Hepatic stellate cell (primary cell): ENCODE results near the gene RABL2A.
"Not testable (repeated sequence)": the region's sequence is repeated elsewhere in the genome, so short reads cannot be mapped to it uniquely, and the experiment has no call there.

ENCODE experiments used
- DNase-seq: peaks from one replicate; pipeline ENCODE4 v3.0.0; 2011; ENCODE audit warnings: low spot score

The RABL2A gene

DNA sequence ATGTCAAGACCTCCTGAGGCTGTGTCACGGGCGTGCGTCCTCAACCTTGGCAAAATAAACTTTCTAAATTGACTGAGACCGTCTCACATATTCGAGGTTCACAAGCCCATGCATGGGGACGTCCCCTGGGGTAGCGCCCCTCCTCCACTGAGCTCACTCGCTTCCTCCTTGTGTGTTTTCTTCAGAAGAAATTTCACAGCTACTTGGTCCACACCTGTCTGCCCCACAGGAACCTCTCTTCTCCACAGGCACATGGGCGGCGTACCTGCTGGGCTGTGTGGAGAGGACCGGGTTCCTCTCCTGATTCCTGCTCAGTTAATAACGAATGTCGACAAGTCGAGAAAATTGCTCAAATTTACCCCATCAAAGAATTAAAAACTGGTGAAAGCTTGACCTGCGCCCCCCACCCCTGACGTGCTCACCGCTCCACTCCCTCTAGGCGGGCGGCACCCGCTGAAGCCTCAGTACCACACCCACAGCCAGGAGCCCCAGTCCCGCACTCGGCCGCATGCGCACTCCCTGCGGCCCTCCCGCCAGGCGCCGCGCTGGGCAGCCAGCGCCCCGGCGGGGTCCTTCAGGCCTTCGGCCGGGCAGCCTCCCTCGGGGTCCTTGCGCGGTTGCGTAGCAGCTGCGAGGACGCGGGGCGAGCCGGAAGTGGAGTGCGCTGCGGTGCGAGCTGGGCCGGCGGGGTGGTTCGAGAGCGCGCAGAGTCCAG lies at the start of gene RABL2A:
RABL2A (plus strand) TSS at position 651 of the 715 bp plus-strand sequence. CDS start 1,341 bp downstream, outside the sequence.
- peak; percentile 75 for DNase-seq

DNA sequence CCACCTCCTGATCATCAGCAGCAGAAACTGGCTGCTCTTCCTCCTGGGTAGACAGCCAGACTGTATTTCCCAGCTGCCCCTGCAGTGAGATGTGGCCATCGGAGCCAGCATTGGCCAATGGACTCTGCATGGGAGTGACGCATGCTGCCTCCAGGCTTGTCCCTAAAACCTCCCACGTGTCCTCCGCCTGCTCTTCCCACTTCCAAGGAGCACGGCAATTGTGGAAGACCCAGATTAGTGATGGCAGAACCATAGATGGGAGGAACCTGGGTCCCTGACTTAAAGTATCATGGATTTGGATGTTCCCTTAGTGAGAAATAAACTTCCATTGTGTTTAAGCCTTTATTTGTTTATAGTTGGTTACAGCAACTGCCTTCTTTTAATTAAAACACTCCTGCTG lies 48.6 kb upstream of the RABL2A start:
- DNase-seq, result not testable (repeated sequence)

DNA sequence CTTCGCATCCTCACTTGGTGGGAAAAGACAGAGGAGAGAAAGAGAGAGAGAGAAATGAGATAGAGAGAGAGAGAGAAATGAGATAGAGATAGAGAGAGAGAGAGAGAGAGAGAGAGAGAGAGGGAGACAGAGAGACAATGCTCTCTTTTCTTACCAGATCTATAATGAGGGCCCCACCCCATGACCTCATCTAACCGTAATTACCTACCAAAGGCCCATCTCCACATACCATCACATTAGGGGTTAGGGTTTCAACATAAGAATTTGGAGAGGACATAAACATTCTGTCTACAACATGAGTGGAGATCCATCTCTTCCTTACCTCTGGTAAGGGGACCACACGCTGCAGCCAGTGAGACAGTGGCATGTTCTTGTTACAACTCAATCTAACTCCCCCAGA lies 44.6 kb upstream of the RABL2A start:
- not testable (repeated sequence) for DNase-seq

DNA sequence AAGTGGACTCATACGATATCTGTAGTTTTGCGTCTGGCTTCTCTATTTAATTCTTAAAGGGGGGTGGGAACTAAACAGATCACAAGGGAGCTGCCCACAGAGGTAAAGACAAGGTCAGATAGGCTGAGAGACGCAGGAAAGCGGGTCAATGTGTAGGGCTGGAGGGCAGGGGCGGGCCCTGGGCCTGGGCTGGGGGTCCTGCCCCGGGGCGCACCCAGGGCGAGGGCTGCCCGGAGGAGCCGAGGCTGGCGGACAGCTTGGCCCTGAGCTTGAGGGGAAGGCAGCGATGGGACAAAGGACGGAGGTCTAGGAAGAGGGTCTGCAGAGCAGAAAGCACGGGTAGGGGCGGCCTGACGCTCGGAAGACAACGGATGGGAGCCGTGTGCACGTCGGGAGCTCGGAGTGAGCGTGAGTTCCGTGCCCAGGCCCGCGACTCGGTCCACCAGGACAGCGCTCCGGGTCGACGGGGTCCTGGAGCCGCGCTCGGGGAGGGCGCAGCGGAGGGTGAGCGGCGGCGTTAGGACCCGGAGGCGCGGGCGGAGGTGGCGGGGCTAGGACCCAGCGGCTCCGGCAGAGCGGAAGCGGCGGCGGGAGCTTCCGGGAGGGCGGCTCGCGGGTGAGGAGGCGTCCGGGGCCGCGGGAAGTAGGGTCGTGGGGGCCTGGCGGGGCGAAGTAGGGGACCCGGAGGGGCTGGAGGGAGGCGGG lies 43.4 kb upstream of the RABL2A start:
- peak; percentile 56 for DNase-seq

DNA sequence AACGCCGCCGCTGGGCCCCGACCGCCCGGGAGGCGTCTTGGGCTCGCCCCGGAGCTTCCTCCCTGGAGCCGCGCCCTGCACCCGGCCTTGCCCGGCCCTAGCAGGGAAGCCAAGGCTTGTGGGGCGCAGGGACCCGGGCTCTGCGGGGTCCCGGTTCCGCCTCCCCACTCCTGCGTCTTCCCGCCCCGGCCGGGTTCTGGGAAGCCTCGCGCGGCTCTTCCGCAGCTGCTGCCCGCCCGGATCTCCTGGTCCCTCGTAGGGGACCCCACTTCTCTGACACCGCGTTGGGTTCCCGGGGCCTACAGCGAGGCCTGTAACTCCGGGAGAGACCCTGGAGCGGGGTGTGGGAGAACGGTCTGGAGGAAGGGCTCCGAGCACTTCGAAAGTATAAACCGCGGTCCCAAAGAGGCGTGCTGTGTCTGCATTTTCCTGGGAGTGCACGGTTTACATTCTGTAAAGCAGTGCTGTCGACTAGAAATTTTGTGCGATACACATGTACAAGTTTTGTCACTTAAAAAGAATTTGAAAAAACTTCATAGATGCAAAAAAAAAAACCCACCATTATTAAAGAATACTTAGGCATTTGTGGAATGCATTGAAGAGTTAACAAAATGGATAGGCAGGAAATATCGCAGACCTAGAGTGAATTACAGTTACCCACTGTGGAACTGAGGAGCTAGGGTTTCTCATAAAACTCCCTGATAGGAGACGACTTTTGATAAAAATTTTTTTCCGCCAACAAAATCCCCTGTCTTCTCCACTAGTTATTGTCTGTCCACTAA lies 42.6 kb upstream of the RABL2A start:
- DNase-seq, result peak; percentile 4

DNA sequence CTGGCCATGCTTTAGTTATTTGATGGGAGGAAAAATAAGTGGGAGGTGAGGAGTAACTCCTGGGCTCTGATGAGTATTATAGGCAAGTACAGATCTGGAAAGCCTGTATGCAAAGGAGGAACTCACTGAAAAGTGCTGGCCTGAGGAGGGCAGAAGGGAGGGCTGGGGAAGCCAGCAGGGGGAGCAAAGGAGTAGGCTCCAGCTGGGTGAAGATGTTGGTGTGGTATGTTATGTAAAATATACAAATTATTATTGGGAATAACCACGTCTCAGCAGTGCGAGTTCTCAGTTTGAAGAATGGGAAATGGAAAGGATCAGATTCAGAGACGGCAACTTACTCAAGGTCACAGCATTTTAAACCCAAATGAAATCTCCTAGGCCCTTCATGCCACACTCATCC lies 39.9 kb upstream of the RABL2A start:
- DNase-seq, result peak; percentile 40

DNA sequence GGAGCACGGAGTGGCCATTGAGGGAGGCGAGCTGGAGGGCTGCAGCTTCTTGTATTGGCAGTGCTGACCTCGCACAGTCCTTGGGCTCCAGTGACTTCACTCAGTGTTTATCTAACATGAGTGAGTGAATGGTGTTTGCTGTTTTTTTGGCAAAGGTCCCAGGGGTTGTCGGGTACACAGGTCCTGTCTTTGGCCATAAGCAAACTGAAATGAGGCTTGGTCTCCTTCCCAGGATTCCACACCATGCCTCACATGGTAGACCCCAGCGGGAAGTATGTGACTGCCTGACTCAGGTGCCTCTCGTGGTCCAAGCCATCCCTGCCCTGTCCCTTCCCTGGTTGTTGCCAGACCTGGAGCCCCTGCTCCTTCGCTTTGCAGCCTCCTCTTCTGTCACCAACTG lies 37.5 kb upstream of the RABL2A start:
- not testable (repeated sequence) for DNase-seq

DNA sequence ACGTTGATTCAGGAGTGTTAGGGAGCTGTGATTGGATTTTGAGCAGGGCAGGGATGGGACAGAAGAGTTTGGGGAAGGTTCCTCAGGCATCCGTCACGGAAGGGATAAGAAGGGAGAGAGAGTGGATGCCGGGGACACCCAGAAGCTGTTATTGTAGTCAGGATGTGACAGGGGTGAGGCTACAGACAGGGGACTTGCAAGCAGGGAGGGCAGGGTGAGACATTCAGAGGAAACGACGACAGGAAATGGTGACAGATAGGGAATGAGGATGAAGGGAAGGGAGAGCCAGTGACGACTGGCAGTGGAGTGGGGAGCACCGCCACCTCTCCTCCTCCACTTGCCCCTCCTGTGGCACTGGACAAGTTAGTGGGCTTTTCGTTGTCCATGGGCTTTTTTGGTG lies 35.1 kb upstream of the RABL2A start:
- not testable (repeated sequence) for DNase-seq

DNA sequence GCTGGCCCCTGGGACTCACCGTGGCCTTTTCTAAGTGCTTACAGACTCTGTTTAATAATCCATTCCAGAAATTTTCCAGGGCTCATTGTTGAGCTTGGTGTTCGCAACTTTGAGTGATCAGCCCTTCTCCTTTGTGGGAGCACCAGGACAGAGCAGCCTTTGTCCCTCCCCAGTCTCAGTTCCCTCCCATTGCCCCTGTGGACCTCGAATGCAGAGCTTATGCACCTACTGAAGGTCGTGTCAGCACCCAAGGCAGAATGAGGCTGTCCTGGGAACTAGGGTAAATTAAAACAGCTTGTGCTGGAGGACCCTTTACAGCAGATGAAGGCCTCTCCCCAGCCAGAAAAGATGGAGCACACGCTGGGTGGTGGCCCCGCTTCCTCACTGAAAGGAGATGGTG lies 33.8 kb upstream of the RABL2A start:
- not testable (repeated sequence) for DNase-seq

DNA sequence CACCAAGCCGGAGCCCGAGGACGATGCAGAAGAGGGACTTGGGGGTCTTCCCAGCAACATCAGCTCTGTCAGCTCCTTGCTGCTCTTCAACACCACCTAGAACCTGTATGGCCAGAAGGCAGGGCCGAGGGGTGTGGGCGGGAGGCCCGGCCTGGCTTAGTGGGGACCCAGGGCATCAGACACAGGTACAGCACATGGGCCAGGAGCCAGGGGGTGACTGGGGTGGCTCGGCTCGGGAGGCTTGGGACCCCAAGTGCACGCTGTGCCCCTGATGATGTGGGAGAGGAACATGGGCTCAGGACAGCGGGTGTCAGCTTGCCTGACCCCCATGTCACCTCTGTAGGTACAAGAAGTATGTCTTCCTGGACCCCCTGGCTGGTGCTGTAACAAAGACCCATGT lies 31.3 kb upstream of the RABL2A start:
- not testable (repeated sequence) for DNase-seq

DNA sequence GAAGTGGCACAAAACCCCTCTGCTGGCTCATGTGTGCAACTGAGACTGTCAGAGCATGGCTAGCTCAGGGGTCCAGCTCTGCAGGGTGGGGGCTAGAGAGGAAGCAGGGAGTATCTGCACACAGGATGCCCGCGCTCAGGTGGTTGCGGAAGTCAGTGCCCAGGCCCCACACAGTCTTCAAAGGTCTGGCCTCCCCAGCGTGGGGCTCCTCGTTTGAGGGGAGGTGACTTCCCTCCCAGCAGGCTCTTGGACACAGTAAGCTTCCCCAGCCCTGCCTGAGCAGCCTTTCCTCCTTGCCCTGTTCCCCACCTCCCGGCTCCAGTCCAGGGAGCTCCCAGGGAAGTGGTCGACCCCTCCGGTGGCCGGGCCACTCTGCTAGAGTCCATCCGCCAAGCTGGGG lies 29.9 kb upstream of the RABL2A start:
- not testable (repeated sequence) for DNase-seq

DNA sequence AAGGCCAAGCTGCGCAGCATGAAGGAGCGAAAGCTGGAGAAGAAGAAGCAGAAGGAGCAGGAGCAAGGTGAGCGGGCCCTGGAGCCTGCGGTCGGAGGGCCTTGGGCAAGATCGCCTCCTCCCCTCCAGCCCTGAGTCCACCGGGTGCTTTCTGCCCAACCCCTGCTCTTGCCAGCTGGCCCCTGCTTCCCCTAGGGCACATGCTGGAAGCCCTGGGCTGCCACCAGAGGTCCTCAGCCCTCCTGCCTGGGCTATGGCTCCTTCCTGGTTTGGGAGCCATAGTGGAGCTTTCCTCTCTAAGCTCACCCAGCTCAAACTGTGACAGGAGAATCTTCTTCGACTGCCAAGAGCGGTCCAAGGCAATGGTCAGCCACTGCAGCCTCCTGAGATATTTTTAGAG lies 29.5 kb upstream of the RABL2A start:
- not testable (repeated sequence) for DNase-seq

DNA sequence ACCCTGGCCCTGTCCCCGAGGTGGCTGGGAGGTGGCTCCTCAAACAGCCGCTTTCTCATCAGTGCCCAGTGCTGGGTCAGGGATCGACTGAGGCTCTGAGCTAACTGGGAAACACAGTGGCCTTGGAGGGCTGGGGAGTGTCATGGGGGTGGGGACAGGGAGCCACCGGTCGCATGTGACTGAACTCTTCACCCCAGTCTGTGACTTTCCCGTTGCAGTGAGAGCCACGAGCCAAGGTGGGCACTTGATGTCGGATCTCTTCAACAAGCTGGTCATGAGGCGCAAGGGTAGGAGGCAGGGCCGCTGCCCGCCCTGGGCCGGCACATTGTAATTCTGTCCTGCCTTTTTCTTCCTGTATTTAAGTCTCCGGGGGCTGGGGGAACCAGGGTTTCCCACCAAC lies 28.9 kb upstream of the RABL2A start:
- DNase-seq, result not testable (repeated sequence)

DNA sequence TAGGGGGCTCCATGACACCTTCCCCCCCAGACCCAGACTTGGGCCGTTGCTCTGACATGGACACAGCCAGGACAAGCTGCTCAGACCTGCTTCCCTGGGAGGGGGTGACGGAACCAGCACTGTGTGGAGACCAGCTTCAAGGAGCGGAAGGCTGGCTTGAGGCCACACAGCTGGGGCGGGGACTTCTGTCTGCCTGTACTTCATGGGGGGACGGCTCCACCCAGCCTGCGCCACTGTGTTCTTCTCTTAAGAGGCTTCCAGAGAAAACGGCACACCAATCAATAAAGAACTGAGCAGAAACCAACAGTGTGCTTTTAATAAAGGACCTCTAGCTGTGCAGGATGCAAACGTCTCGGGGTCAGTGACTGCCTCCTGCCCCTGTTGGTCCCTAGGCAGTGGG lies 28.3 kb upstream of the RABL2A start:
- not testable (repeated sequence) for DNase-seq

DNA sequence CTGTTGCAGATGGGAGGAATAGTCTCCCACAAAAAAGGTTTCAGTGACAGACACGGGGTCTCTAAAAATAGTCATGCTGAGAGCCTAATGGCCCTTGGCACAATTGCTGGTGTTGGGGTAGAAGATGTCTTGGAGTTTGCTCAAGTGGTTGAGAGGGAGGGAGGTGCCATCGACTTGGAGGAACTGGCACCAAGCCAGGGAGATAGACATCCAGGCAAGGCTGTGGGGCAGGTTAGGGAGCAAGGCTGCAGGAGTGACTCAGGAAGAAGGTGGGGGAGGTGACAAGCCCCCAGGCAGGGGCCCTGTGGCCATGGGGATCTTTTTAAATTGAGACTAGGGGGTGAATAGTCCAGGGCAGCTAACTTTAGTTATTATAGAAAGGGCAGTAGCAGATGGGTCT lies 27.9 kb upstream of the RABL2A start:
- DNase-seq, result not testable (repeated sequence)

DNA sequence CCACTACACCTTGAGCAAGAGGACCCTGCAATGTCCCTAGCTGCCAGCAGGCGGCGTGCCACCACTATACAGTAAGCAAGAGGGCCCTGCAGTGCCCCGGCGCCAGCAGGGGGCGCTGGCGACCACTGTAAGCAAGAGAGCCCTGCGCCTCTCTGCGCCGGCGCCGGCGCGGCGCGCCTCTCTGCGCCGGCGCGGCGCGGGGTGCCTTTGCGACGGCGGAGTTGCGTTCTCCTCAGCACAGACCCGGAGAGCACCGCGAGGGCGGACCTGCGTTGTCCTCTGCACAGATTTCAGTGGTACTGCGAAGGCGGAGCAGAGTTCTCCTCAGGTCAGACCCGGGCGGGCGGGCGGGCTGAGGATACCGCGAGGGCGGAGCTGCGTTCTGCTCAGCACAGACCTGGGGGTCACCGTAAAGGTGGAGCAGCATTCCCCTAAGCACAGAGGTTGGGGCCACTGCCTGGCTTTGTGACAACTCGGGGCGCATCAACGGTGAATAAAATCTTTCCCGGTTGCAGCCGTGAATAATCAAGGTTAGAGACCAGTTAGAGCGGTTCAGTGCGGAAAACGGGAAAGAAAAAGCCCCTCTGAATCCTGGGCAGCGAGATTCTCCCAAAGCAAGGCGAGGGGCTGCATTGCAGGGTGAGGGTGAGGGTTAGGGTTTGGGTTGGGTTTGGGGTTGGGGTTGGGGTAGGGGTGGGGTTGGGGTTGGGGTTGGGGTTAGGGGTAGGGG lies 24.9 kb upstream of the RABL2A start:
- DNase-seq, result not testable (repeated sequence)

DNA sequence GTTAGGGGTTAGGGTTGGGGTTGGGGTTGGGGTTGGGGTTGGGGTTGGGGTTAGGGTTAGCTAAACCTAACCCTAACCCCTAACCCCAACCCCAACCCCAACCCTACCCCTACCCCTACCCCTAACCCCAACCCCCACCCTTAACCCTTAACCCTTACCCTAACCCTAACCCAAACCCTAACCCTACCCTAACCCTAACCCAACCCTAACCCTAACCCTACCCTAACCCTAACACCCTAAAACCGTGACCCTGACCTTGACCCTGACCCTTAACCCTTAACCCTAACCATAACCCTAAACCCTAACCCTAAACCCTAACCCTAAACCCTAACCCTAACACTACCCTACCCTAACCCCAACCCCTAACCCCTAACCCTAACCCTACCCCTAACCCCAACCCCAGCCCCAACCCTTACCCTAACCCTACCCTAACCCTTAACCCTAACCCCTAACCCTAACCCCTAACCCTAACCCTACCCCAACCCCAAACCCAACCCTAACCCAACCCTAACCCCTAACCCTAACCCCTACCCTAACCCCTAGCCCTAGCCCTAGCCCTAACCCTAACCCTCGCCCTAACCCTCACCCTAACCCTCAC lies 24.1 kb upstream of the RABL2A start:
- no peak for DNase-seq

DNA sequence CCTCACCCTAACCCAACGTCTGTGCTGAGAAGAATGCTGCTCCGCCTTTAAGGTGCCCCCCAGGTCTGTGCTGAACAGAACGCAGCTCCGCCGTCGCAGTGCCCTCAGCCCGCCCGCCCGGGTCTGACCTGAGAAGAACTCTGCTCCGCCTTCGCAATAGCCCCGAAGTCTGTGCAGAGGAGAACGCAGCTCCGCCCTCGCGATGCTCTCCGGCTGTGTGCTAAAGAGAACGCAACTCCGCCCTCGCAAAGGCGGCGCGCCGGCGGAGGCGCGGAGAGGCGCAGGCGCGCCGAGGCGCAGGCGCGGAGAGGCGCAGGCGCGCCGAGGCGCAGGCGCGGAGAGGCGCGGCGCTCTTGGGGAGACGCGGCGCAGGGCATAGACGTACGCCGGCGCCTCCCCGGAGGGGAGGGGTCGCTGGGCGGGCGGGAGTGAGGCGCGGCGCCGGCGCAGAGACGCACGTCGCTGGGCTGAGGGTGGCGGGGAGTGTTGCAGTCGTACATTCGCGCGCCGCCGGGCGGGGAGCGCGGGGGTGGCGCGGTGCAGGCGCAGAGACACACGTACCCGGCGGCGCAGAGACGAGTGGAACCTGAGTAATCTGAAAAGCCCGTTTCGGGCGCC lies 23.5 kb upstream of the RABL2A start:
- peak; percentile 50 for DNase-seq

DNA sequence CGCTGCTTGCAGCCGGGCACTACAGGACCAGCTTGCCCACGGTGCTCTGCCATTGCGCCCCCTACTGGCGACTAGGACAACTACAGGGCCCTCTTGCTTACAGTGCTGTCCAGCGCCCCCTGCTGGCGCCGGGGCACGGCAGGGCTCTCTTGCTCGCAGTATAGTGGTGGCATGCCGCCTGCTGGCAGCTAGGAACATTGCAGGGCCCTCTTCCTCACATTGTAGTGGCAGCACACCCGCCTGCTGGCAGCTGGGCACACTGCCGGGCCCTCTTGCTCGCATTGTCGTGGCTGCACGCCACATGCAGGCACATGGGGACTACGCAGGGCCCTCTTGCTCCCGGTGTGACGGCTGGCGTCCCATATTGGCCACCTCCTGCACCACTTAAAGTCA lies 23.0 kb upstream of the RABL2A start:
- peak; percentile 21 for DNase-seq

DNA sequence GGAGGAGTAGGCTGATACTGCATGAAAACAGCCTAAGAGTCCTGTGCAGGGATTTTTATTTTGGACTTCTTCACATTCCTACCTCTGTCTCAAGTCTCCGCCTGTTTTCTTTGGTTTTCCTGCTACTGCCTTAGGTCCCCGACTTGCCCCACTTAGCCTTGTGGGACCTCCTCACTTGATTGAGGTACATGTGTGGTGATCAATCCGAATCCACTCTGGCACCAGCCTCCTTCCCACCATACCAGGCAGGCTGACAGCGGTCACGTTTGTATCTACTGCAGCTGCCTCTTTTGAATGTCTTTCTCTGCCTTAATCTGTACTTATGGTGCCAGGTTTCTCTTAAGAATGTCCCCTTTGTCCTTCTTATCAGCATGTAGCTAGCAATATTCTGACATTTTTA lies 22.4 kb upstream of the RABL2A start:
- not testable (repeated sequence) for DNase-seq

DNA sequence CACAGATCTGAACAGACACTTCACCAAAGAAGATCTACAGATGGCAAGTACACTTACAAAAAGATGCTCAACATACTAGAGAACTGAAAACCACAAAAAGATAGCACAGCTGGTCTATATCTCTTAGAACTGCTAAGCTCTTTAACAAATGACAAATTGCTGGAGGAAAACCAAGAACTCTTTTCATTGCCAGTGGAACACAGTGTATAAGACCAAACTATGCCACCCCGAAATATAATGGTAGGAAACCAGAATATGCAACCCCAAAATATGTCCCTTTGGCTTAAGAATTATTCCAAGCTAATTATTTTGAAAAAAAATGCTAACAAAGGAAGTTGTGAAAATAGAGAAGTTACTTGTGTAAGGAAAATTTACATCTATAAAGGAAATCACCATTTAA lies 21.0 kb upstream of the RABL2A start:
- not testable (repeated sequence) for DNase-seq
